Fibroblast of the aortic adventitia (primary cell): Measurements from ENCODE around the gene RREB1. TPM values are rescaled to one million over a fixed set of nuclear protein-coding genes. Genes with fewer than 3 reads are reported as not detected.
A peak's percentile ranks its signal among the peaks of the same experiment; 100 is the strongest.

Experiments
- DNase-seq: peaks from one replicate; pipeline ENCODE4 v3.0.0-alpha.2; 2010; ENCODE audit warnings: low read depth
- H3K4me3 ChIP-seq: 2 replicates; pipeline ENCODE4 v1.5.1; 2011; ENCODE audit warnings: low read depth, mild to moderate bottlenecking, control low read depth, low read length, moderate library complexity
- CTCF ChIP-seq: IDR thresholded peaks from 2 replicates; pipeline ENCODE4 v1.5.1; 2011; ENCODE audit warnings: mild to moderate bottlenecking, low read length, control low read depth, inconsistent platforms; ENCODE audit not compliant: insufficient read depth
- total RNA-seq: library from RNA; depleted of rRNA; stranded (reverse); fragments of >200 nt; gene quantifications from 2 replicates; pipeline ENCODE4 v1.2.3, GENCODE V29; 2012; ENCODE audit warnings: low replicate concordance

RREB1 gene
- total RNA-seq, 1 donor, result 17.6 TPM

DNA sequence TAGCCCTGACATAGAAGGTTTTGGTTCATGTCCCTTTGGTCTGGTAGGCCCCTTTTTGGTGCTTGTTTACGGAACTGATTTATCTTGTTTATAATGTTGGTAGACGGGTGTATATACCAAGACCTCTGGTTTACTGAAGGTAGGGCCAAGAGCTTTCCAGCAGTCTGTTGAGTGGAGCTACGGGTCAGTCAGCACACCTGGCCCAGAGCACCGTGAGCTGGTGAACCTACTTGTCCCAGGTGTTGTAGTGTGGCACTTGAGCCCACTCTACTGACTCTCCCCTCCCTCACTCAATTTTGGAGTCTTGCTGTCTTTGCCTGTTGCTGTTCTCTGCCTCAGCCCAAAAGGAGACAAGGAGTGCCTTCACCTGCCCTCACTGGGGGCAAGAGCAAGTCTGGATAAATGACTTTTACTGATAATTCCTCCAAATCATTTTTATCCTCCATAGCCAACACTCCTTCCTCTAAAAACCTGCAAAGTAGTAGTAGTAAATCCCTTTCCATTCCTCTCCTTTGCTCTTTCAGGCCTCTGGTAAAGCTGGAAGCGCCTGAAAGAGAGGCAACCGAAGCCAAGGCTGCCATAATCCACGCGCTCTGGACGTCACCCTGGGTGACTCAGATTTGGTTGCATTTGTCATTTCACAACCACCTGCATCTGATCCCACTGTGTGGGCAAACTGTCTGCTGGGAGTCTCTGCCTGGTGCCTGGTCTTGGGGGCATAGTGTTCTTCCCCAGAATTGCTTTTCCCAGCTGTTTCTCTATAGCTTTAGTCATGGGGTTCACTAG is 22.2 kb downstream of the RREB1 start:
- no peak for TF ChIP-seq CTCF
- peak; percentile 44 for DNase-seq
- no peak overlapping the region for H3K4me3 ChIP-seq

- no peak overlapping the region for H3K4me3 ChIP-seq
- TF ChIP-seq CTCF, result no peak
These were observed 23.6 kb downstream of the RREB1 start for GRCh38 chr6:7131390-7131789.

DNA sequence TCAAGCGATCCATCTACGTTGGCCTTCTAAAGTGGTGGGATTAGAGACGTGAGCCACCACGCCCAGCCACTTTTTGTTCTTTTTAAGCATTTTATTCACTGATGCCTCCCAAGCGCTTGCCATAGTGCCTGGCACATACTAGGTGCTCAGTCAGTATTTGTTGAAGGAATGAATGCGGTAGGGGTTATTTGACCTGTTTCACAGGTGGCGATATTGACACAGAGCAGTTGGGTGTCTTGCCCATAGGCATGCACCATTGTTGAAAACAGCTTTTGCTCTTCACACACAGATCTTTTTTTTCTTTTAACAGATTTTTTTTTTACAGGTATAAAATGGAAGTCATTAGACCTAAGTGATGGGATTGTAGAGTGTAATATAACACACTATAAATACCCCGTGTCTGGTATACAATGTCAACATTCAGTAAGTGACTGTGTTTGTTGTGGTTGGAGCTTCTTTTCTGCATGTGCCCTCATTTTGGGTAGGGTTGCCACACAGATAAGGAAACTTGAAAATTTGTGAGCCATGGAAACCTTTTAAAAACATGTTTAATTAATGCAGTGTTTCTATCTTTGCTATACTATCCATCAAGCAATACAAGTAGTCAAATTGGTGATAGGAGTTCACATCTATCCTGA is 24.8 kb downstream of the RREB1 start:
- no peak for TF ChIP-seq CTCF
- H3K4me3 ChIP-seq, result no peak overlapping the region
- DNase-seq, result no peak

More at GRCh38 chr6:7131390-7131789, 23.6 kb downstream of the RREB1 start:
- DNase-seq, result no peak

- no peak overlapping the region for H3K4me3 ChIP-seq
- DNase-seq, result no peak
- TF ChIP-seq CTCF, result no peak
These were observed 27.4 kb downstream of the RREB1 start for GRCh38 chr6:7134999-7135745.

GRCh38 chr6:7135755-7136154 is 28.0 kb downstream of the RREB1 start:
- no peak overlapping the region for H3K4me3 ChIP-seq
- no peak for TF ChIP-seq CTCF
- no peak for DNase-seq

- no peak for TF ChIP-seq CTCF
- H3K4me3 ChIP-seq, result no peak overlapping the region
- DNase-seq, result no peak
These were observed 29.1 kb downstream of the RREB1 start for GRCh38 chr6:7136859-7137334.
